Ascending aorta (tissue), 2 donors: ENCODE measurements around the gene HOXB4. TPM values are rescaled to one million over a fixed set of nuclear protein-coding genes. Genes with fewer than 3 reads are reported as not detected.

Source experiments
- DNase-seq, 2 donors: peaks; one replicate each; pipeline ENCODE4 v3.0.0-alpha.2; 2019; ENCODE audit warnings: low spot score in 2 of 2
- H3K27ac ChIP-seq, 2 donors: fragments of 200-600 bp; sonication (generic); one replicate each; pipeline ENCODE4 v1.5.1; 2016 to 2017; ENCODE audit warnings: mild to moderate bottlenecking in 1 of 2
- H3K27me3 ChIP-seq: fragments of 200-600 bp; sonication (generic); one replicate; pipeline ENCODE4 v1.5.1; 2017
- H3K36me3 ChIP-seq, 2 donors: fragments of 200-600 bp; sonication (generic); one replicate each; pipeline ENCODE4 v1.5.1; 2016
- H3K4me1 ChIP-seq, 2 donors: fragments of 200-600 bp; sonication (generic); one replicate each; pipeline ENCODE4 v1.5.1; 2016 to 2017; ENCODE audit warnings: mild to moderate bottlenecking in 1 of 2
- H3K4me3 ChIP-seq, 2 donors: fragments of 200-600 bp; sonication (generic); one replicate each; pipeline ENCODE4 v1.5.1; 2016 to 2017; ENCODE audit warnings: mild to moderate bottlenecking in 1 of 2
- H3K9me3 ChIP-seq, 2 donors: fragments of 200-600 bp; sonication (generic); one replicate each; pipeline ENCODE4 v1.5.1; 2016
- intact Hi-C: fragments of 100-400 bp; cut with DNase I; formaldehyde crosslinking; loops from one replicate; pipeline ENCODE4 v1.15.1; 2023
- total RNA-seq: library from RNA; depleted of rRNA; stranded (reverse); fragments of >200 nt; gene quantifications from one replicate; pipeline ENCODE4 v1.1.0, GENCODE V29; 2016
- TF ChIP-seq, protein P1 (sequence below), 3 experiments: fragments of 200-600 bp in 2 of 3; fragments of 450-650 bp in 1 of 3; sonication (generic) in 2 of 3; IDR thresholded peaks; one replicate each; pipeline ENCODE4 v1.5.1; 2016 to 2019; ENCODE audit warnings: antibody characterized with exemption in 3 of 3, mild to moderate bottlenecking in 1 of 3, moderate library complexity in 1 of 3

Gene HOXB4
- total RNA-seq, 1 donor from 2014 or later = 20.4 TPM

DNA sequence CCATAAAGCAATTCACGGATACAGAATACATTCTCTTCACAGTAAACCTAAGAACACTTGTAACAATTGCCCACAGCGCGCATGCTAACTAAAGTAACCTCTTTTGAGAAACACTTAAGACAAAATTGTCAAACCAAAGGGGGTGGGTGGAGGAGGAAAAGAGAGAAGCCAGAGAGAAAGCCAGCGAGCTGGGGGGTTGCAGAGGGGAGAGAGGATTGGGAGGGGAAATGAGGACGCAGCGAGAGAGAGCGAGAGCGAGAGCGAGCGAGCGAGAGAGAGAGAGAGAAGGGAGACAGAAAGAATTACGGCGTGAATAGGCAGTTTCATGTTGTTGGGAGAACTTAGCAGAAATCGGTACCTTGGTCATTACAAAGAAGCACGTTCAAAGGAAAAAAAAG, 34.3 kb upstream of the HOXB4 start:
- no peaks in the 10 kb centered on the region for H3K36me3 ChIP-seq
- TF ChIP-seq, protein P1, sequence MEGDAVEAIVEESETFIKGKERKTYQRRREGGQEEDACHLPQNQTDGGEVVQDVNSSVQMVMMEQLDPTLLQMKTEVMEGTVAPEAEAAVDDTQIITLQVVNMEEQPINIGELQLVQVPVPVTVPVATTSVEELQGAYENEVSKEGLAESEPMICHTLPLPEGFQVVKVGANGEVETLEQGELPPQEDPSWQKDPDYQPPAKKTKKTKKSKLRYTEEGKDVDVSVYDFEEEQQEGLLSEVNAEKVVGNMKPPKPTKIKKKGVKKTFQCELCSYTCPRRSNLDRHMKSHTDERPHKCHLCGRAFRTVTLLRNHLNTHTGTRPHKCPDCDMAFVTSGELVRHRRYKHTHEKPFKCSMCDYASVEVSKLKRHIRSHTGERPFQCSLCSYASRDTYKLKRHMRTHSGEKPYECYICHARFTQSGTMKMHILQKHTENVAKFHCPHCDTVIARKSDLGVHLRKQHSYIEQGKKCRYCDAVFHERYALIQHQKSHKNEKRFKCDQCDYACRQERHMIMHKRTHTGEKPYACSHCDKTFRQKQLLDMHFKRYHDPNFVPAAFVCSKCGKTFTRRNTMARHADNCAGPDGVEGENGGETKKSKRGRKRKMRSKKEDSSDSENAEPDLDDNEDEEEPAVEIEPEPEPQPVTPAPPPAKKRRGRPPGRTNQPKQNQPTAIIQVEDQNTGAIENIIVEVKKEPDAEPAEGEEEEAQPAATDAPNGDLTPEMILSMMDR (IDR thresholded peaks at IDR 0.05) = no peak
- H3K27ac ChIP-seq = peak overlapping the region; percentile 77 to 92
- peaks cover 8 to 20% of the 10 kb centered on the region in 2 donors for H3K4me1 ChIP-seq
- H3K27me3 ChIP-seq = peaks cover 19% of the 10 kb centered on the region
- peak overlapping the region; percentile 69 to 86 for H3K4me3 ChIP-seq
- DNase-seq = no peak
- no peaks in the 10 kb centered on the region for H3K9me3 ChIP-seq
- intact Hi-C loops = loop anchor here (5.0 kb wide), 1 partner anchor 585 kb away; no protein-coding TSS in a partner anchor

DNA sequence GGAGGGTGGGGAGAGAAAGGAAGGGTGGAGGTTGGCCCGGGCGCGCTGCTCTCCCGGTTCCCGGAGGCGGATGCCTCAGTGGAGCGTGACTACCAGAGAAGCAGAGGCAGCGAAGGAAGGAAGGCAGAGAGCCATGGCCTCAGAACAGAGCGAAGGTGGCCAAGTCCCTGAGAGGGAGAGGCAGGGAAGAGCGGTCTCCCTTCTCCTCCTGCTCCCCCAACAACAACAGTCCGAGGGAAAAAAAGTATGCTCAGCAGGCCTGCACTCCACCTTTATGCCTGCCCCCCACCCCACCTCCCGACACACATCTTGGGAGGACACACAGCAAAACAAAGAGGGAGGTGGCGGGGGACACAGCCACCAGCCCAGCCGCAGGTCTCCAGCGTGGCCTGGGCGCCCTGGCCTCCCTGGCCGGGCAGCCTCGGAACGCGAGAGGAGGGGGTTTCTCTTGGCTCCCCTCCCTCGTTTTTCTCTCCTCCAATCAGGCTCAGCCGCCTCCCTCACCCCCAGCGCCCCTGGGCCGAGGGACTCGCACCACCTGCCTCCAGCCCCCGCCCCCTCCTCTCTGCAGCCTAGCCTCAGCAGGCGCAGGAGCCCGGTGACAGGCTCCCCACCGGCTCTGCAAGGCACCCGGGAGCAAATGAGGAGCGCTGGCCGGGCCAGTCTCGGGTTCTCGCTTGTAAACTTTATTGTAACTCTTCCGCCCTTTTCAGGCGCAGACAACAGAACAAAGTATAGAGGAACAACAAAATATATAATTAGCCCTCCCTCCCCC, 33.7 kb upstream of the HOXB4 start:
- Histone ChIP-seq H3K27me3 (peaks cover 19% of the 10 kb centered on the region), H3K4me3 (peak overlapping the region; percentile 69 to 86), H3K4me1 (peaks cover 8 to 20% of the 10 kb centered on the region in 2 donors), H3K9me3 (no peaks in the 10 kb centered on the region), H3K36me3 (no peaks in the 10 kb centered on the region), H3K27ac (peak overlapping the region; percentile 77 to 92)
- TF ChIP-seq, protein P1 (IDR thresholded peaks at IDR 0.05) = no peak
- DNase-seq = no peak
- intact Hi-C loops = loop anchor here (5.0 kb wide), 1 partner anchor 585 kb away; no protein-coding TSS in a partner anchor

DNA sequence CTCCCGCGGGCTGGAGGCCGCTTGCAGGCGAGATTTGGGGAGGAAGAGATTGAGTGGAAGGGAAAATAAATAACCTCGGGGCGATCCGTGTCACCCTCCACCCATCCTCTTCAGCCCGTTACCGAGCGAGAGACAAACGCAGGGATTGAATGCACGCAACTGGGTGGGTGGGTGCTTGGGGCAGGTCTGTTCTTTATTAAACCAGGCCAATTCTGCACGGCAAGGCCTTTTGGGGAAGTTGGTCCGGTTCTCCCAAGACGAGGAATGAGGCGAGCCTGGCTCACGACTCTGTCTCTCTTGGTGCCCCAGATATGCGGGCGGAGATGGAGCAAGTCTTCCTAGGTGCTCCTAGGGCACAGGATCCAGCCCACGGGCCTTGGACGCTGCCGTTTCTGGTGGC, 33.1 kb upstream of the HOXB4 start:
- H3K9me3 ChIP-seq = no peaks in the 10 kb centered on the region
- no peaks in the 10 kb centered on the region for H3K36me3 ChIP-seq
- DNase-seq = no peak
- TF ChIP-seq, protein P1 (IDR thresholded peaks at IDR 0.05) = no peak
- peaks cover 16% of the 10 kb centered on the region for H3K27me3 ChIP-seq
- intact Hi-C loops = loop anchor here (5.0 kb wide), 1 partner anchor 584 kb away; no protein-coding TSS in a partner anchor
- peak overlapping the region; percentile 77 to 92 for H3K27ac ChIP-seq
- peaks cover 8 to 20% of the 10 kb centered on the region in 2 donors for H3K4me1 ChIP-seq
- H3K4me3 ChIP-seq = peak overlapping the region; percentile 69 to 86

DNA sequence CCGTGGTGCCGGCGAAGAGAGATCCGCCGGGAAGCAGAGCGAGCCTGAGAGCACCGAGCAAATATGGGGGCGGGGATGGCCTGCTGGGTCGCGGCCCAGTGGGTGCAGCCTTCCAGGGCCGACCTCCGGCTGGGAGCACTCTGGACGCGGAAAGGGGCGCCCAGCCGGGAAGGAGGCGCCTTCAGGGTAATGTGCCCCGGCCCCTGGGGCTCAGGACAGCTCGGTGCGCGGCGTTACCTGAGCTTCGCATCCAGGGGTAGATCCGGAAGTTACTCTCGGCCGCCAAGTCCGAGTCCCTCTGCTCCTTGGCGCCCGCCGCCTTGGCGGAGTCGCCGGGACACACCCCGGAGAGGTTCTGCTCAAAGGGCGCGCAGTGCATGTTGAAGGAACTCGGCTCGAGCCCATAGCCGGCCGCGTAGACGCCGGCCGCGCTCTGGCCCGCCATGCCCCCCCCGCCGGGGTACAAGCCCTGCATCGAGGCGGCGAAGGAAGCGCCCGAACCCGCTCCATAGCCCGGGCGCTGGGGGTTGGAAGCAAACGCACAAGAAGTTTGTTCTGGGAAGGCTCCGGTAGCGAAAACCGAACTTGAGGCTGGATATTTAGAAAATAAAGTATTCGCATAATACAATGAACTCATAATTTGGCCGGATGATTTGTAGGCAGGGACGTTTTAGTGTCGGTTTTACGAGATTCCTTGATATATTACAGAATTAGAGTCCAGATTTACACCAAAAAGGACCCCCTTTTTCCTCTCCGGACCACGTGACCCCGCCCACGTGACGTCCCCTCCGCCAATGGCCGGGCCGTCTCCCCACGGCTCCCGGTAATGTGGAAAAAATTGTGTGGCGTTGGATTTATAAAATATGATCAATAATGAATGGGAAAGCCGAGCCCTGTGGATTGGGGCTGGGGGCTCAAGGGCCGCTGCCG, 32.4 kb upstream of the HOXB4 start, which contains the start of gene HOXB7:
Gene HOXB7 (minus strand): TSS at position 736 of the 930 bp plus-strand sequence. CDS start 99 bp downstream, at position 637.
- peak in 1 of 2 donors; percentile 86 for DNase-seq
- intact Hi-C loops = loop anchor here (5.0 kb wide), 1 partner anchor 583 kb away; no protein-coding TSS in a partner anchor
- Histone ChIP-seq H3K4me1 (peaks cover 8 to 20% of the 10 kb centered on the region in 2 donors), H3K27ac (peak within 1 kb of the TSS; percentile 77 to 92), H3K4me3 (peak within 1 kb of the TSS; percentile 69 to 86), H3K9me3 (no peaks in the 10 kb centered on the region), H3K36me3 (no peaks in the 10 kb centered on the region), H3K27me3 (peaks cover 10% of the 10 kb centered on the region)
- TF ChIP-seq, protein P1 (IDR thresholded peaks at IDR 0.05) = no peak

DNA sequence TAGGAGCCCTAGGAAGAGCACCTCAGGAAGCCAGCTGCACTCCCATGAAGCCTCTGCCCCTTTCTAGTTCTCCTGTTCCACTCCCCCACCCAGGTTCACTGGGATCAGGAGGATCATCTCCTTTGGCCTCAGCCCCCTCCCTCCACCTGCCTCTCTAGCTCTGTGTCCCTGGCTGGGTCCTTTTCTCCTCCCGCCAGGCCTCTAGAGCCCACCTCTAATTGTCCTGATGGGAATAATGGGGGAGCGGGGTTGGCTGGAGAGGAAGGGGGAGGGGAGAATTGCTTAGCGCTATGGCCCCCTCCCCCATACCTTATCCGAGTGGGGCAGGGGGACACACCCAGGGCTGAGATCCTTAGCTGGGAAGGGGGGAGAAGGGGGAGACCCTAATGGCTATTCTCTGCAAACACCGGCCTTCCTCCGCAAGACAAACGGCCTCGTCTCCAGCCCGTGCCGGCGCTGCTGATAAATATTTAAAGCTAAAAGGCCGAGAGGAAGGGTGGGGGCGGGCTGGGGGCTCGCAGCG, 31.7 kb upstream of the HOXB4 start:
- Histone ChIP-seq H3K27me3 (peaks cover 10% of the 10 kb centered on the region), H3K4me1 (peaks cover 8 to 20% of the 10 kb centered on the region in 2 donors), H3K4me3 (peak overlapping the region; percentile 69 to 86), H3K9me3 (no peaks in the 10 kb centered on the region), H3K27ac (peak overlapping the region; percentile 77 to 92), H3K36me3 (no peaks in the 10 kb centered on the region)
- TF ChIP-seq, protein P1 (IDR thresholded peaks at IDR 0.05) = no peak
- intact Hi-C loops = loop anchor here (5.0 kb wide), 1 partner anchor 583 kb away; no protein-coding TSS in a partner anchor
- no peak for DNase-seq
